Calu3 (cell line): ENCODE results near the gene EIPR1. TPM values are rescaled to one million over a fixed set of nuclear protein-coding genes. Genes with fewer than 3 reads are reported as not detected.

Source experiments
- BruUV-seq: library from RNA; stranded (reverse); fragments of 400-500 nt; replicated peaks from 2 replicates; lab custom pipeline; 2021; lab: Mats Ljungman, UMichigan
- CTCF ChIA-PET: fragments of 300-600 bp; sonication (Branson Sonifier 250); formaldehyde crosslinking; loops from one replicate; lab custom pipeline; 2022; ENCODE audit warnings: antibody characterized with exemption; lab: Charles Lee
- DNase-seq: peaks from one replicate; pipeline ENCODE4 v3.0.0; 2022
- H3K27ac Mint-ChIP-seq: one replicate; pipeline ENCODE4 v1.8.0; 2022; ENCODE audit warnings: mixed read lengths; ENCODE audit not compliant: unreplicated experiment
- H3K27me3 Mint-ChIP-seq: one replicate; pipeline ENCODE4 v1.8.0; 2022; ENCODE audit warnings: mixed read lengths; ENCODE audit not compliant: unreplicated experiment
- H3K36me3 Mint-ChIP-seq: one replicate; pipeline ENCODE4 v1.8.0; 2022; ENCODE audit warnings: mild to moderate bottlenecking, moderate library complexity, mixed read lengths; ENCODE audit not compliant: insufficient read depth, unreplicated experiment
- H3K4me1 Mint-ChIP-seq: one replicate; pipeline ENCODE4 v1.8.0; 2022; ENCODE audit warnings: mild to moderate bottlenecking, low read depth, mixed read lengths; ENCODE audit not compliant: unreplicated experiment
- H3K4me3 Mint-ChIP-seq: one replicate; pipeline ENCODE4 v1.8.0; 2022; ENCODE audit warnings: mild to moderate bottlenecking, low read depth, moderate library complexity, mixed read lengths; ENCODE audit not compliant: unreplicated experiment
- H3K9me3 Mint-ChIP-seq: one replicate; pipeline ENCODE4 v1.8.0; 2022; ENCODE audit warnings: low read depth, mixed read lengths; ENCODE audit not compliant: unreplicated experiment
- intact Hi-C: fragments of 100-400 bp; cut with micrococcal nuclease; formaldehyde crosslinking; loops from one replicate; pipeline ENCODE4 v1.10.0; 2022; ENCODE audit not compliant: unreplicated experiment
- total RNA-seq: library from RNA; stranded (reverse); gene quantifications from 2 replicates; pipeline ENCODE4 v1.2.3, GENCODE V29; 2022
- TF ChIP-seq, protein P1 (sequence below): fragments of 200-600 bp; IDR thresholded peaks from one replicate; pipeline ENCODE4 v1.8.0; 2022; ENCODE audit warnings: antibody characterized with exemption; ENCODE audit not compliant: unreplicated experiment

Gene EIPR1
- total RNA-seq, 1 experiment from 2014 or later: 31.7 TPM

- no peaks in the 10 kb centered on the region for H3K27me3 Mint-ChIP-seq
- H3K4me1 Mint-ChIP-seq: no peaks in the 10 kb centered on the region
- DNase-seq: no peak
- BruUV-seq: no TSS peak
- intact Hi-C loops: no loop called here
- H3K27ac Mint-ChIP-seq: no peak overlapping the region
- H3K36me3 Mint-ChIP-seq: no peaks in the 10 kb centered on the region
- TF ChIP-seq, protein P1, sequence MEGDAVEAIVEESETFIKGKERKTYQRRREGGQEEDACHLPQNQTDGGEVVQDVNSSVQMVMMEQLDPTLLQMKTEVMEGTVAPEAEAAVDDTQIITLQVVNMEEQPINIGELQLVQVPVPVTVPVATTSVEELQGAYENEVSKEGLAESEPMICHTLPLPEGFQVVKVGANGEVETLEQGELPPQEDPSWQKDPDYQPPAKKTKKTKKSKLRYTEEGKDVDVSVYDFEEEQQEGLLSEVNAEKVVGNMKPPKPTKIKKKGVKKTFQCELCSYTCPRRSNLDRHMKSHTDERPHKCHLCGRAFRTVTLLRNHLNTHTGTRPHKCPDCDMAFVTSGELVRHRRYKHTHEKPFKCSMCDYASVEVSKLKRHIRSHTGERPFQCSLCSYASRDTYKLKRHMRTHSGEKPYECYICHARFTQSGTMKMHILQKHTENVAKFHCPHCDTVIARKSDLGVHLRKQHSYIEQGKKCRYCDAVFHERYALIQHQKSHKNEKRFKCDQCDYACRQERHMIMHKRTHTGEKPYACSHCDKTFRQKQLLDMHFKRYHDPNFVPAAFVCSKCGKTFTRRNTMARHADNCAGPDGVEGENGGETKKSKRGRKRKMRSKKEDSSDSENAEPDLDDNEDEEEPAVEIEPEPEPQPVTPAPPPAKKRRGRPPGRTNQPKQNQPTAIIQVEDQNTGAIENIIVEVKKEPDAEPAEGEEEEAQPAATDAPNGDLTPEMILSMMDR: no peak
- CTCF ChIA-PET: no interaction called here
- no peaks in the 10 kb centered on the region for H3K9me3 Mint-ChIP-seq
- H3K4me3 Mint-ChIP-seq: no peak overlapping the region
Observed at GRCh38 chr2:3260959-3261358, 116.7 kb downstream of the EIPR1 start.

DNA sequence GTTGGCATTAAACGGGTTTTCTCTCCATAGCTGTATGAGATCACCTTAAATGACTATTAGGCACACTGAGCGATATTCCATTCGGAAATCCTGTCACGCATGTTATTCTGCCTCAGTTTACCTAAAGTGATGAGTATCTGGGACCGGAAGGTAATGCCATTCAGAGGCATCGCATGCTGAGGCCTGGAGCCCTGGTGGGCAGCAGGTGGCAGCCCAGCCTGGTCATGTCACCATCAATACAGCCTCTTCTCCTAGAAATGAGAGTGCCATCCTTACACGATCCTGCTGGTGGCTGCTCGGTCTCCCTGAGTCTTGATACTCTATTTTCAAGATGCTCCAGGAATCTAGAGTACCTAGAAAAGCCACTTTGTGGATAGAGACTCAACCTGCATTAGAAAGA is 119.8 kb downstream of the EIPR1 start:
- CTCF ChIA-PET: no interaction called here
- no peak overlapping the region for H3K4me3 Mint-ChIP-seq
- no peak overlapping the region for H3K27ac Mint-ChIP-seq
- intact Hi-C loops: no loop called here
- no peaks in the 10 kb centered on the region for H3K9me3 Mint-ChIP-seq
- DNase-seq: no peak
- TF ChIP-seq, protein P1: no peak
- H3K36me3 Mint-ChIP-seq: no peaks in the 10 kb centered on the region
- no peaks in the 10 kb centered on the region for H3K27me3 Mint-ChIP-seq
- BruUV-seq: no TSS peak
- no peaks in the 10 kb centered on the region for H3K4me1 Mint-ChIP-seq

DNA sequence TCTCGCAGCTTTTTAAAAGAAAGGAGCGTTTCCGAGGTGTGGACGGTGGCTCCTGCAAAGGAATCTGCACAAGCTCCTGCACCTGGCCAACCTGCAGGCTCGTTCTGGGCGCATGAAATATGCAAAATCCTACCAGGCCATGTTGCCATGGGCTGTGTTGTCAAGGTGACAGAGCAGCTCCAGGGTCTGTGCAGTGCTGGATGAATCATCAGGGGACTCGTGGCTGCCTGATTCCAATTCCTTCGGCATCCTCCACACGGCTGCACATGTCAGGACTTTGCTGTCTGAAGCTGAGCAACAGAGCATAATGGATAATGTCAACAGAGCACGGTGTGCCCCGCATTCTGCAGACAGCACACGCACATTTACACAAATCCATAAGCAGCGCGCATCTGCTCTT is 120.5 kb downstream of the EIPR1 start:
- CTCF ChIA-PET: no interaction called here
- Mint-ChIP-seq H3K27me3 (no peaks in the 10 kb centered on the region), H3K9me3 (no peaks in the 10 kb centered on the region), H3K36me3 (no peaks in the 10 kb centered on the region), H3K27ac (no peak overlapping the region), H3K4me1 (no peaks in the 10 kb centered on the region), H3K4me3 (no peak overlapping the region)
- no peak for DNase-seq
- TF ChIP-seq, protein P1: no peak
- intact Hi-C loops: no loop called here
- BruUV-seq: no TSS peak

- H3K27ac Mint-ChIP-seq: no peak overlapping the region
- CTCF ChIA-PET: no interaction called here
Observed at GRCh38 chr2:3256605-3257004, 121.0 kb downstream of the EIPR1 start.

More at GRCh38 chr2:3256605-3257004, 121.0 kb downstream of the EIPR1 start:
- intact Hi-C loops: no loop called here
- no TSS peak for BruUV-seq
- H3K27me3 Mint-ChIP-seq: no peaks in the 10 kb centered on the region
- H3K4me1 Mint-ChIP-seq: no peaks in the 10 kb centered on the region
- TF ChIP-seq, protein P1: no peak
- no peak overlapping the region for H3K4me3 Mint-ChIP-seq
- no peaks in the 10 kb centered on the region for H3K9me3 Mint-ChIP-seq
- H3K36me3 Mint-ChIP-seq: no peaks in the 10 kb centered on the region
- no peak for DNase-seq
